ENCODE measurements around the gene TCEA3.
A peak's percentile ranks its signal among the peaks of the same experiment; 100 is the strongest.

The TCEA3 gene

GRCh38 chr1:23446661-23447310 lies 22.2 kb upstream of the TCEA3 start:
- peak; percentile 76 for DNase-seq

GRCh38 chr1:23444596-23445390 lies 20.2 kb upstream of the TCEA3 start:
- no peak for DNase-seq

- no peak for DNase-seq
These were observed 19.6 kb upstream of the TCEA3 start for GRCh38 chr1:23444104-23444533.

- no peak for DNase-seq
These were observed 18.2 kb upstream of the TCEA3 start for GRCh38 chr1:23442751-23443150.

GRCh38 chr1:23441446-23442148 lies 17.0 kb upstream of the TCEA3 start:
- no peak for DNase-seq

GRCh38 chr1:23438545-23438944 lies 14.0 kb upstream of the TCEA3 start:
- no peak for DNase-seq

- no peak for DNase-seq
These were observed 12.8 kb upstream of the TCEA3 start for GRCh38 chr1:23437355-23437664.

- no peak for DNase-seq
These were observed 12.2 kb upstream of the TCEA3 start for GRCh38 chr1:23436520-23437354.

GRCh38 chr1:23434260-23434775 lies 9.8 kb upstream of the TCEA3 start:
- no peak for DNase-seq

- no peak for DNase-seq
These were observed 8.6 kb upstream of the TCEA3 start for GRCh38 chr1:23433122-23433521.

GRCh38 chr1:23431431-23431830 lies 6.9 kb upstream of the TCEA3 start:
- no peak for DNase-seq

- DNase-seq: no peak
These were observed 6.3 kb upstream of the TCEA3 start for GRCh38 chr1:23430803-23431202.

- DNase-seq: no peak
These were observed 3.8 kb upstream of the TCEA3 start for GRCh38 chr1:23428136-23428905.

- DNase-seq: no peak
These were observed 3.0 kb upstream of the TCEA3 start for GRCh38 chr1:23427550-23427949.

GRCh38 chr1:23426828-23427227 lies 2.3 kb upstream of the TCEA3 start:
- no peak for DNase-seq

GRCh38 chr1:23425193-23425494 lies 596 bp upstream of the TCEA3 start:
- DNase-seq: no peak

- DNase-seq: no peak
These were observed 894 bp downstream of the TCEA3 start for GRCh38 chr1:23423415-23424292.

GRCh38 chr1:23422941-23423340 lies 1.6 kb downstream of the TCEA3 start:
- no peak for DNase-seq

- no peak for DNase-seq
These were observed 2.2 kb downstream of the TCEA3 start for GRCh38 chr1:23422241-23422877.

GRCh38 chr1:23421753-23422240 lies 2.8 kb downstream of the TCEA3 start:
- no peak for DNase-seq

GRCh38 chr1:23421343-23421742 lies 3.2 kb downstream of the TCEA3 start:
- no peak for DNase-seq
